22Rv1 (cell line): ENCODE results near the gene BAG3.
A peak's percentile ranks its signal among the peaks of the same experiment; 100 is the strongest.

Experiments
- H3K27ac ChIP-seq: fragments of 450-650 bp; 2 replicates; pipeline ENCODE4 v1.5.1; 2017
- CTCF ChIP-seq: fragments of 450-650 bp; IDR thresholded peaks from 2 replicates; pipeline ENCODE4 v1.5.1; 2017; ENCODE audit warnings: mild to moderate bottlenecking
- ZFX ChIP-seq: fragments of 450-650 bp; IDR thresholded peaks from 2 replicates; pipeline ENCODE4 v1.6.1; 2017; ENCODE audit warnings: antibody characterized with exemption, borderline replicate concordance

Gene BAG3

GRCh38 chr10:119650692-119651513 lies at the start of gene BAG3:
Gene BAG3 (plus strand): TSS chr10:119651380. CDS start chr10:119651676, 296 bp downstream.
- H3K27ac ChIP-seq, result peak within 1 kb of the TSS; percentile 77
- TF ChIP-seq CTCF (no peak), ZFX (no peak)

GRCh38 chr10:119602241-119603095 lies 48.7 kb upstream of the BAG3 start:
- TF ChIP-seq CTCF (peak; percentile 44), ZFX (no peak)
- H3K27ac ChIP-seq, result no peak overlapping the region

GRCh38 chr10:119604468-119604867 lies 46.7 kb upstream of the BAG3 start:
- TF ChIP-seq ZFX, result no peak
- no peak for TF ChIP-seq CTCF
- H3K27ac ChIP-seq, result no peak overlapping the region

GRCh38 chr10:119608316-119609155 lies 42.6 kb upstream of the BAG3 start:
- H3K27ac ChIP-seq, result no peak overlapping the region
- TF ChIP-seq ZFX (no peak), CTCF (peak; percentile 86)

GRCh38 chr10:119609516-119609915 lies 41.7 kb upstream of the BAG3 start:
- H3K27ac ChIP-seq, result no peak overlapping the region
- no peak for TF ChIP-seq ZFX
- no peak for TF ChIP-seq CTCF

GRCh38 chr10:119611433-119611832 lies 39.7 kb upstream of the BAG3 start:
- no peak overlapping the region for H3K27ac ChIP-seq
- TF ChIP-seq ZFX (no peak), CTCF (no peak)
